PC-9 (cell line): ENCODE results near the gene CDAN1.
A peak's percentile ranks its signal among the peaks of the same experiment; 100 is the strongest.

Experiments
- EZH2 ChIP-seq: fragments of 200-600 bp; sonication (generic); IDR thresholded peaks from 2 replicates; pipeline ENCODE4 v1.8.0; 2017; ENCODE audit warnings: antibody characterized with exemption, low read depth
- TF ChIP-seq, protein P1 (sequence below): fragments of 200-600 bp; sonication (generic); conservative IDR thresholded peaks from 2 replicates; pipeline ENCODE4 v1.6.1; 2017; ENCODE audit warnings: mixed run types, antibody characterized with exemption, mild to moderate bottlenecking, moderate library complexity

DNA sequence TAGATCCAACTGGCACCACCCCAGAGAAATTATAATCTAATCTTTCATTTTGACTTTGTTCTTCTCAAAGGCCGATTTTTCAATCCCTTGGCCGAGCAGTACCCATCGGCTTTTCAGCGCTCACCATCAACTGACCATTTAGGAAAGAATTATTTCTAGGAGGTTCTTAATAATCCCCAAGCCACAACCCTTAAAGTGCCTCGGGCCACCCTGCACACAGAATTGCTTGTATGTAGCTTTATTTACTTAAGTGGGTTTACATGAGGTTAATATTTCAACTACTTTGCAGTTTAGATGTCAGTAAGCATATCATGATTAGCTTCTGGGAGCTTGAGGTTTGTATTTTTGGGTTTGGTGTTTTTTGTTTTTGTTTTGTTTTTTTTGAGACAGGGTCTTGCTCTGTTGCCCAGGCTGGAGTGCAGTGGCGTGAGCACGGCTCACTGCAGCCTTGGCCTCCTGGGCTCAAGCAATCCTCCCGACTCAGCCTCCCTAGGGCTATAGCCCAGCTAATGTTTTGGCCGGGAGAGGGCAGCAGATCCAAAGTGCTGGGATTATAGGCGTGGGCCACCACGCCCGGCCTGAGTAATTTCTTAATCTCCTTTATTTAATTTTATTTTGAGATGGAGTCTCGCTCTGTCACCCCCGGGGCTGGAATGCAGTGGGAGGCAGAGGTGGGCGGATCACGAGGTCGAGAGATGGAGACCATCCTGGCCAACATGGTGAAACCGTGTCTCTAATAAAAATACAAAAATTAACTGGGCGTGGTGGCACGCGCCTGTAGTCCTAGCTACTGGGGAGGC lies 801 bp upstream of the CDAN1 start:
- no peak for TF ChIP-seq EZH2
- TF ChIP-seq, protein P1, sequence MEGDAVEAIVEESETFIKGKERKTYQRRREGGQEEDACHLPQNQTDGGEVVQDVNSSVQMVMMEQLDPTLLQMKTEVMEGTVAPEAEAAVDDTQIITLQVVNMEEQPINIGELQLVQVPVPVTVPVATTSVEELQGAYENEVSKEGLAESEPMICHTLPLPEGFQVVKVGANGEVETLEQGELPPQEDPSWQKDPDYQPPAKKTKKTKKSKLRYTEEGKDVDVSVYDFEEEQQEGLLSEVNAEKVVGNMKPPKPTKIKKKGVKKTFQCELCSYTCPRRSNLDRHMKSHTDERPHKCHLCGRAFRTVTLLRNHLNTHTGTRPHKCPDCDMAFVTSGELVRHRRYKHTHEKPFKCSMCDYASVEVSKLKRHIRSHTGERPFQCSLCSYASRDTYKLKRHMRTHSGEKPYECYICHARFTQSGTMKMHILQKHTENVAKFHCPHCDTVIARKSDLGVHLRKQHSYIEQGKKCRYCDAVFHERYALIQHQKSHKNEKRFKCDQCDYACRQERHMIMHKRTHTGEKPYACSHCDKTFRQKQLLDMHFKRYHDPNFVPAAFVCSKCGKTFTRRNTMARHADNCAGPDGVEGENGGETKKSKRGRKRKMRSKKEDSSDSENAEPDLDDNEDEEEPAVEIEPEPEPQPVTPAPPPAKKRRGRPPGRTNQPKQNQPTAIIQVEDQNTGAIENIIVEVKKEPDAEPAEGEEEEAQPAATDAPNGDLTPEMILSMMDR, result peak; percentile 71
